Neural progenitor cell (in vitro differentiated cells): Measurements from ENCODE around the gene ARL4C.

Experiments
- EZH2 ChIP-seq: fragments of 200-600 bp; sonication (generic); IDR thresholded peaks from 2 replicates; pipeline ENCODE4 v1.6.1; 2017; ENCODE audit warnings: antibody characterized with exemption, mild to moderate bottlenecking, moderate library complexity
- TF ChIP-seq, protein P1 (sequence below): fragments of 200-600 bp; sonication (generic); IDR thresholded peaks from 2 replicates; pipeline ENCODE4 v1.5.1; 2017; ENCODE audit warnings: antibody characterized with exemption, mild to moderate bottlenecking

DNA sequence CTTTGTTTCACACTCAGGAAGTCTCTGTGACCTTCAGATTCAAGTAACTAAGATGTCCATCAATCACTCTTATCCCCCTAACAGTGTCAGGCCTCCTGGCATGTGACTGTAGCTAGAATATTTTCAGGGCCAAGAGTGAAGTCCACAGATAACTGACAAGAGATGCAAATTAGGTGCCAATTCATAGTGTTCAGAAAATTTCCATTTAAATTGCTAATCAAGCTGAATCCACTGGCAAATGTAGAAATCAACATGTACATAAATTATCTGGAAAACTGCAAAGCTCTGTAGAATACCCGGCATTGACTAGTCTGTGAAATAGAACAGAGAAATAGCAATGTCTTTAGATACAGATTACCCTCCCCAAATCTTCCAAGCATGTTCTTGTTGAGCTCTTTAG, 38.6 kb upstream of the ARL4C start:
- TF ChIP-seq, protein P1, sequence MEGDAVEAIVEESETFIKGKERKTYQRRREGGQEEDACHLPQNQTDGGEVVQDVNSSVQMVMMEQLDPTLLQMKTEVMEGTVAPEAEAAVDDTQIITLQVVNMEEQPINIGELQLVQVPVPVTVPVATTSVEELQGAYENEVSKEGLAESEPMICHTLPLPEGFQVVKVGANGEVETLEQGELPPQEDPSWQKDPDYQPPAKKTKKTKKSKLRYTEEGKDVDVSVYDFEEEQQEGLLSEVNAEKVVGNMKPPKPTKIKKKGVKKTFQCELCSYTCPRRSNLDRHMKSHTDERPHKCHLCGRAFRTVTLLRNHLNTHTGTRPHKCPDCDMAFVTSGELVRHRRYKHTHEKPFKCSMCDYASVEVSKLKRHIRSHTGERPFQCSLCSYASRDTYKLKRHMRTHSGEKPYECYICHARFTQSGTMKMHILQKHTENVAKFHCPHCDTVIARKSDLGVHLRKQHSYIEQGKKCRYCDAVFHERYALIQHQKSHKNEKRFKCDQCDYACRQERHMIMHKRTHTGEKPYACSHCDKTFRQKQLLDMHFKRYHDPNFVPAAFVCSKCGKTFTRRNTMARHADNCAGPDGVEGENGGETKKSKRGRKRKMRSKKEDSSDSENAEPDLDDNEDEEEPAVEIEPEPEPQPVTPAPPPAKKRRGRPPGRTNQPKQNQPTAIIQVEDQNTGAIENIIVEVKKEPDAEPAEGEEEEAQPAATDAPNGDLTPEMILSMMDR, result no peak
- TF ChIP-seq EZH2, result no peak
